ENCODE measurements around the gene UBA6.
"Not testable (repeated sequence)": the region's sequence is repeated elsewhere in the genome, so short reads cannot be mapped to it uniquely, and the experiment has no call there.

Gene UBA6

GRCh38 chr4:67713529-67714247 lies 12.7 kb upstream of the UBA6 start:
- no peak for DNase-seq

- DNase-seq, result no peak
Measured at GRCh38 chr4:67712650-67713528, 11.9 kb upstream of the UBA6 start.

GRCh38 chr4:67712000-67712625 lies 11.2 kb upstream of the UBA6 start:
- no peak for DNase-seq

- DNase-seq, result not testable (repeated sequence)
Measured at GRCh38 chr4:67706682-67707081, 5.7 kb upstream of the UBA6 start.

- no peak for DNase-seq
Measured at GRCh38 chr4:67704843-67705242, 3.9 kb upstream of the UBA6 start.

- no peak for DNase-seq
Measured at GRCh38 chr4:67702166-67702565, 1.2 kb upstream of the UBA6 start.

- no peak for DNase-seq
Measured at GRCh38 chr4:67701517-67701850, 529 bp upstream of the UBA6 start.

GRCh38 chr4:67700116-67700737 lies 728 bp downstream of the UBA6 start:
- no peak for DNase-seq

GRCh38 chr4:67699603-67700002 lies 1.4 kb downstream of the UBA6 start:
- DNase-seq, result no peak

GRCh38 chr4:67697860-67698687 lies 2.9 kb downstream of the UBA6 start:
- no peak for DNase-seq

GRCh38 chr4:67696061-67696460 lies 4.9 kb downstream of the UBA6 start:
- no peak for DNase-seq

- DNase-seq, result no peak
Measured at GRCh38 chr4:67694662-67695061, 6.3 kb downstream of the UBA6 start.

GRCh38 chr4:67691328-67691727 lies 9.6 kb downstream of the UBA6 start:
- DNase-seq, result no peak

- no peak for DNase-seq
Measured at GRCh38 chr4:67687636-67688035, 13.3 kb downstream of the UBA6 start.

- no peak for DNase-seq
Measured at GRCh38 chr4:67685532-67685859, 15.5 kb downstream of the UBA6 start.

- no peak for DNase-seq
Measured at GRCh38 chr4:67684839-67685531, 16.0 kb downstream of the UBA6 start.

- DNase-seq, result no peak
Measured at GRCh38 chr4:67682266-67682665, 18.7 kb downstream of the UBA6 start.

GRCh38 chr4:67680581-67681222 lies 20.3 kb downstream of the UBA6 start:
- no peak for DNase-seq

- no peak for DNase-seq
Measured at GRCh38 chr4:67678612-67679011, 22.3 kb downstream of the UBA6 start.

- no peak for DNase-seq
Measured at GRCh38 chr4:67674098-67674497, 26.9 kb downstream of the UBA6 start.

- DNase-seq, result no peak
Measured at GRCh38 chr4:67668315-67668714, 32.6 kb downstream of the UBA6 start.

GRCh38 chr4:67660418-67660817 lies 40.5 kb downstream of the UBA6 start:
- DNase-seq, result no peak
